SW 1271 (cell line): ENCODE measurements around the gene OR4X1.
"Not testable (repeated sequence)": the region's sequence is repeated elsewhere in the genome, so short reads cannot be mapped to it uniquely, and the experiment has no call there.

Source experiments
- DNase-seq, 2 experiments: peaks; one replicate each; lab custom pipeline; 2025; lab: John Stamatoyannopoulos, UW

Gene OR4X1

GRCh38 chr11:48263423-48263911, at the start of gene OR4X1:
TSS of gene OR4X1 (plus strand) at chr11:48263861. CDS start at chr11:48263861, 0 bp downstream.
- DNase-seq = no peak

GRCh38 chr11:48216510-48216909, 47.2 kb upstream of the OR4X1 start, which contains the start of gene OR4B1:
TSS of gene OR4B1 (plus strand) at chr11:48216810. CDS start at chr11:48216810, 0 bp downstream.
- no peak for DNase-seq

- no peak for DNase-seq
Observed at GRCh38 chr11:48228761-48229160, 34.9 kb upstream of the OR4X1 start.

GRCh38 chr11:48230057-48230456, 33.6 kb upstream of the OR4X1 start:
- DNase-seq = not testable (repeated sequence)

DNA sequence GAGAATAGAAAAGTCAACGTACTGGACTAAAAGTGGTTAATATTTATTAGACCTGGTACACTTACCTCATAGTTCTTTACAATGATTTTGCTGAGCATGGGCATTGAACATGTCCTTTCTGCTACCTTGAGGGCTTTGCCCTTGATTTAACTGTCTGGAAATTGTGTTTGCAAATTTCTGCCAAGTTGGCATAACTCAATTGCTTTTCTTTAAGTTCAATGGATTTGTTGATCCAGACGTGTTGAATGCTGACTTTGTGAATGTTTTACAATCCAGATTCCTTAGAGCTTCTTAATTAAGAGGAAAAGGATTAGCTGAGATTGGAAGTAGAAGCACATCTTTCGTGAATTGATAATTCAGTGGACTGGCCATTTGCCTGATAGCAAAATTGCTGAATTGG, 25.9 kb upstream of the OR4X1 start:
- DNase-seq = no peak

- DNase-seq = no peak
Observed at GRCh38 chr11:48242501-48242900, 21.2 kb upstream of the OR4X1 start.

DNA sequence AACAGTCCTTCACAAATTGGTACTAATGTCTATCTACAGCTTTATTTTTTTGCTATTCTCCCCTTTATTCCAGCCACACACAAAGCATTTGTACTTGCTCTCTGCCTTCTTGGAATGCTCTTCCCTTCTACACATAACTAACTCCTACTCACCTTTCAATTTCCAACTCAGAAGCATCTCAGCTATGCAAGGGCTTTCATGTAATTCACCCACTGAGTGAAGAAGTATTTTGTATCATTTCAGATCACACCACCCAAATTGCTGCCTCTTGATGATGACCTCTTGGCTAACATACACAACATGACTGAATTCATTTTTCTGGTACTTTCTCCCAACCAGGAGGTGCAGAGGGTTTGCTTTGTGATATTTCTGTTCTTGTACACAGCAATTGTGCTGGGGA, 18.9 kb upstream of the OR4X1 start, which contains the start of gene OR4X2:
TSS of gene OR4X2 (plus strand) at position 301 of the 400 bp plus-strand sequence. CDS start at position 301, 0 bp downstream.
- DNase-seq = no peak

DNA sequence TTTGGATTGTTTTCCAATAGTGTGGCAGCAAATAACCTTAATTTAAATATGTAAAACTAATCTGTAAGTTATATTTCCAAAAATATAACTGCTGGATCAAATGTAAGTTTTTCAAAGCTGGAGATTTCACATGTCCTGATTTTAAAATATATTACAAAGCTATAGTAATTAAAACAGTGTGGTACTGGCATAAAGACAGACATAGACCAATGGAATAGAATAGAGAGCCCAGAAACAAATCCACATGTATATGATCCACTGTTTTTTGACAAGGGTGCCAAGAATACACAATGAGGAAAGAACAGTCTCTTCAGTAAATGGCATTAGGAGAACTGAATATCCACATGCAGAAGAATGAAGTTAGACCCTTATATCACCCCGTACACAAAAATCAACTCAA, 14.8 kb upstream of the OR4X1 start:
- no peak for DNase-seq

DNA sequence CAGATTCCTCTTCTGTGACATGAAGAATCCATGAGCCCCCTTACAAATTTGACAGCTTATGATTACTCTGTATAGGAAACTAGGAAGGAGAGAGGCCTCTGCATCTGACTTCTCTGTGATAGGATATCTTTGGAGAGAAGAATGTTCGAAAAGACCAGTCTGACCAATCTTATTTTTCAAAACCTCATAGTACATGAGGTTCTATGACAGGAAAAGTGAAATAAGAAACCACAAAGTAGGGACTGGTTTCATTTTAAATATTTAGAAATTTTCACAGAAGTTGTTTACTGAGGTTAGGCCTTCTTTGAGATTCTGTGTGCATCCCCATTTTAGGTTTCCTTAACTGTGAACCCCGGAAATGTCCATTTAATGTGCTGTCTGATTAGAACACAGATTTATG, 2.1 kb upstream of the OR4X1 start:
- DNase-seq = no peak

- no peak for DNase-seq
Observed at GRCh38 chr11:48270621-48271020, 7.0 kb downstream of the OR4X1 start.

DNA sequence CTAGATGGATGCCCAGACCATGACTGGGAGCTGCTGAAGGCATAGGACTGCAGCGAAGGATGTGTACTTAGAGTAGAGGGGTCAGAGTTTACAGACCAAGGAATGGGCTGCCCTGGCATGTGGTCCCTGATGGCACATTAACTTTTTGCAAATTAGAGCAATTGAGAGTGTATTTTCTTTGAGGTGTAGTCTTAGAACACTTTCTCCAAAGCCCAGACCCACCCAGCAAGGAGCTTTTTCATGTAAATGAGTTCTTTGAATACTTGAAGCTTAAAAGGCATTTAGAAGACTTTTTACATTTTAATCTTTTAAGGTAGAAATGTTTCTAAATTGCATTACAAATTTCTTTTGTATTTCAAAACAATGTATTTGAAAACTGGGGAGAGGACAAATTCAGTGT, 8.9 kb downstream of the OR4X1 start:
- no peak for DNase-seq

GRCh38 chr11:48305923-48306322, 42.3 kb downstream of the OR4X1 start, which contains the start of gene OR4S1:
TSS of gene OR4S1 (plus strand) at chr11:48306223. CDS start at chr11:48306223, 0 bp downstream.
- no peak for DNase-seq

DNA sequence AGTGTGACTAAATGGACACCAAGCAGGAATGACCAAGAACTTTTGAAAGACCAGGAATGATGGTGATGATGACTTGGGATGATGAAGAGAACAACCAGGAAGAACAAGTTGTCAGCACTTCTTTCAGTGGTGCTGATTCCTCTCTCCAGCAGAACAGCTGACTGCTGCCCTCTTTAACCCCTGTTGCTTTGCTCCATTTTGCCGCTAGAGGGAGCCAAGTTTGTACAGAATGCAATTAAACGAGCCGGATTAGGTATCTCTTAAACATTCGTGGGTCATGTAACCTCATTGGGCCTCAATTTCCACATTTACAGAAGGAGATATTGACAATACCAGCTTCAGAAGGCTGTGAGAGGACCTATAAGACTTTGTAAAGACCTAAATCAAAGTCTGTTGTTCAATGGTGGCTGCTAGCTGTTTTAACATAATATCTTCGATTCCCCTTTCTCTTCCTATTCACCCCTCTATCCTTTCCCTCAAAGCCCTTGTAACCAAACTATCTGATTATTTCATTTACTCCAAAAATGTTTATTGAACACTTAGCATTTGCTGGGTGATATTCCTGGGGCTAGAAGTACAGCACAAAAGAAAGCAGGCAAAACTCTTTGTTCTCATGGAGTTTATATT, 44.2 kb downstream of the OR4X1 start:
- peak; percentile 31 to 54 for DNase-seq

DNA sequence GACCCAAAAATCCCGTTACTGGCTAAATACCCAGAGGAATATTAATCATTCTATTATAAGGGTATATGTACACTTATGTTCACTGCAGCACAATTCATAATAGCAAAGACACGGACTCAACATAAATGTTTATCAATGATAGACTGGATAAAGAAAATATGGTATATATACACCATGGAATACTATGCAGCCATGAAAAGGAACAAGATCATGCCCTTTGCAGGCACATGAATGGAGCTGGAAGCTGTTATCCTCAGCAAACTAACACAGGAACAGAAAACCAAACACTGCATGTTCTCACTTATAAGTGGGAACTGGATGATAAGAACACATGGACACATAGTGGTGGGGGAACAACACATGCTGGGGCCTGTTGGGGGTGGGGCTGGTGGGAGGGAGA, 49.9 kb downstream of the OR4X1 start:
- not testable (repeated sequence) for DNase-seq
